Raji (cell line): Measurements from ENCODE around the gene CRIP1.

Experiments used
- POLR2A ChIP-seq: IDR thresholded peaks from 2 replicates; pipeline ENCODE4 v1.6.1; 2011; ENCODE audit warnings: low read depth, low read length, control low read depth; ENCODE audit not compliant: insufficient read depth

Gene CRIP1

DNA sequence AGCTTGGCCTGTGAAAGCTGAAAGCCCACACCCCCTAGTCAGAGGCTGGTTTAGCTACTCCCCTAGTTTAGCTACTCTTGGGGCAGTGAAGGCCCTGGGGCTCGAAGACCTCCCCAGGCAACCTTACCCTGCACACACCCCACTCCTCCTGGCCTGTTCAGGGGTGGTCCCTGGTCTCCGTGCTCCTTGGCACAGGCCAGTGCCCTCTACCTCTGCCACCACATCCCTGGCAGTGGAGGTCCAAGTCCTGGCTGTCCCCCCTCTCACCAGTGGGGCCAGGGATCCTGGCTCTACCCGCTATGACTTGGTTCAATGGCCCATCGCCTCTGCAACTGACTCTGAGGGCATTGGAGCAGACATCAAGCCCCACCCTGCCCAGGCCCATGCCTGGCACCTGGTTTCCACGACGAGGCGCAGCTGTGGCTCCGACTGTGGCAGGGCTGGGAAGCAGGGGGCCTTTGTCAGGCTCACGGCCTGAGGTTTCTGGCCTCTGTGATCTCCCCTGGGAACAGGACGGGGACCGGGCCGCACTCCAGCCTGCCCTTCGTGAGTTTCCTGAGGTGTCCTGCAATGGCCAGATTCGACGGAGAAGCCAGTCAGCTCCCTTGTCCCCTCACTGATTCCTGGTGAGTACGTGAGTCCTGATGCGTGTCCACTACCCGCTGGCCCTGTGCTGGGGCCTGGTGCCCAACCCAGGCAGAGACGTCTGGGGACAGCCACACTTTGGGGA lies 45.4 kb downstream of the CRIP1 start:
- no peak for TF ChIP-seq POLR2A

DNA sequence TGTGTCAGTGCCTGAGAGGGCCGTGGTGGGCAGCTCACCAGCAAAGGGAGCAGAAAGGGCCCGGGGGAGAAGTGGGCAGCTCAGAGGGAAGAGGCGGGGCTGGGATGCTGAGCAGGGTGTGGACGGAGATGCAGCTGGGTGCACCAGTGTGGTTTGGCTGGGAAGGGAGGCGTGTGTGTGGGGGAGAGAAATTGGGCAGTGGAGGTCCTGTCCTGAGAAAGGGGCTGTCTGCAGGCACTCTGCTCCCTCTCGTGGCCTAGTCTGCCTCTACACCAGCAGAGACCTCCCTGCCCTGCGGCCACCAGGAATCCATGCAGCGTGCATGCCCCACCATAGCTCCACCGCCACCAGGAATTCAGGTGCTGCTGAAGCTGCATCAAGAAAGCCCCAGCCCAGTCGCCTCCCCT lies 46.1 kb downstream of the CRIP1 start:
- TF ChIP-seq POLR2A, result no peak

DNA sequence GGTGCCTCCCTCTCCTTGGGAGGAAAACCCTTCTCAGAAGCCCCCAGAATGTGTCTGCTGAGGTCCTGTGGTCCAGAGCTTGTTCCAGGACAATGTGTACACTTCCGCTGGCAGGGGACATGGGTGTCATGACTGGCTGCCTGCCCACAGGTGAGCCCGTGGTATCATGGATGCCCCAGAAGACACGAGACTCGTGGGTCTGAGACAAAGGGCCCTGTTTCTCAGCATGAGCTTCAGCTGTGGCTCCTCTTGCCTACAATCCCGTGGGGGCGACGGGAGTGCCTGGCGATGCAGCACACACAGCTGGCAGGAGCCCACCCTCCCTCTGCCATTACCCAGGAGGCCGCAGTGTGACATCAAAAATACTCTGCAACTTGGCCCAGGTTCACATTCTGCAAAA lies 46.7 kb downstream of the CRIP1 start:
- no peak for TF ChIP-seq POLR2A

DNA sequence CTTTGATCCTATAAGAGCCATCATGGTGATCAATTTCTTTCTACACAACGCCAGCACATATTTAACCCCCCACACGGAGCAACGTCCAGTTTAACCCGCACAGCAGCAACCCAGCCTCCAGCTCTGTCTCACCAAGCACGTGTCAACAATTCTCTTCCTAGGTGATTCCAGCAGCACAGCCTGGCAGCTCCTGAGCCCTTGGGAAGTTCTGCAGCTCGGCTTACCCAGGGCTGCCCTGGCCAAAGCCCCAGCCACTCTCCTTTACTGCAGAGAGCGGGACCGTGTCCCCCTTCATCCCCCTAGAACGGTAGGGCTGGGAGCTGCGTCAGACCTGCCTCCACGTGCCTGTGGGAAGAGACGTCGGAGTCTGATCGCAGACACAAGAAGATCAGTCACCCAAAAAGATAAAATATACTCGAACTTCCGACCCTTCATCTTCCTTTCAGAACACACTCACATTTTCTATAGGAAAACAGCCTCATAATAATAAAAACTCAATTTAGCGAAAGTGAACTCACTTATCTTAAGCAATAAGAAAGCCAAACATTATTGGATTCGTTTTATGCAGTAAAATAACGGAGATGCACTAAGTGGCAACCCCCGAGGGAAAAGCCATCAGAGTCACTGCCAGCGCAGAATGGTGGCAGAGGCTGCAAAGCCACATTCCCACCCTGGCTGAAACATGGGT lies 47.3 kb downstream of the CRIP1 start:
- TF ChIP-seq POLR2A, result no peak

DNA sequence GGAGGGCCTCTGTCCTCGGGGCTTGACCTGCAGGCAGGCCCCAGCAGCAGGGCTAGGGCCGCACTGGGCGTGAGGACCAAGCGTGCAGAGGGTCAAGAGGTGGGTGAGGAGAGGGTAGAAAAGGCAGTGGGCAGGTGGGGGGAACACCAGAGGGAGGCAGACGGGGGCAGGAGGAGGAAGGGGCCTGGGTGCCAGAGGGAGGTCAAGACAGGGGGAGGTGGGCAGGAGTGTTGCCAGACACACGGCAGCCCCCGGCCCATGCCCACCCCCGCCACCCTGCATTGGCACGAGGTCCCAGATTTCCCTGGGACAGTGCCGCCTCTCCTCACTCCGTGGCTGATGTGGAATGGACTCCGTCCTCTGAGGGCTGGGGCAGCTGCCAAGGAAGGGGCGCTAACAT lies 47.9 kb downstream of the CRIP1 start:
- TF ChIP-seq POLR2A, result no peak

DNA sequence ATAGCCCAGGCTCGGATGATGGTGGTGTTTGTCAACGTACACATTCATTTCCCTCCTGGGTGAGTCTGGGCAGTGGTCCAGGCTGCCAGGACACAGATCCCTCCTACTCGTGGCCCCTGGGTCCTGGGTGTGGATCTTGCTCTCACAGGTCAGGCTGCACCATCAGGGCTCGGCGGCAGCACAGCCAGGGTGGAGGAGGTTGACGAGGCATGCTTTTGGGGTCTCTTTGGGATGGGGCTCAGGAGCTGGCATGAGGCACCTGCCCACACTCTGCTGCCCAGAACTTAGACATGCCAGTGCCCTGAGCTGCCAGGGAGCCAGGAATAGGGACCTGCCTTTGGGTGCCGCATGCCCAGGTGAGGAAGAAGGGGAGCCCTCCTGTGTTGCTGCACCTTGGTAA lies 49.4 kb downstream of the CRIP1 start:
- TF ChIP-seq POLR2A, result no peak

DNA sequence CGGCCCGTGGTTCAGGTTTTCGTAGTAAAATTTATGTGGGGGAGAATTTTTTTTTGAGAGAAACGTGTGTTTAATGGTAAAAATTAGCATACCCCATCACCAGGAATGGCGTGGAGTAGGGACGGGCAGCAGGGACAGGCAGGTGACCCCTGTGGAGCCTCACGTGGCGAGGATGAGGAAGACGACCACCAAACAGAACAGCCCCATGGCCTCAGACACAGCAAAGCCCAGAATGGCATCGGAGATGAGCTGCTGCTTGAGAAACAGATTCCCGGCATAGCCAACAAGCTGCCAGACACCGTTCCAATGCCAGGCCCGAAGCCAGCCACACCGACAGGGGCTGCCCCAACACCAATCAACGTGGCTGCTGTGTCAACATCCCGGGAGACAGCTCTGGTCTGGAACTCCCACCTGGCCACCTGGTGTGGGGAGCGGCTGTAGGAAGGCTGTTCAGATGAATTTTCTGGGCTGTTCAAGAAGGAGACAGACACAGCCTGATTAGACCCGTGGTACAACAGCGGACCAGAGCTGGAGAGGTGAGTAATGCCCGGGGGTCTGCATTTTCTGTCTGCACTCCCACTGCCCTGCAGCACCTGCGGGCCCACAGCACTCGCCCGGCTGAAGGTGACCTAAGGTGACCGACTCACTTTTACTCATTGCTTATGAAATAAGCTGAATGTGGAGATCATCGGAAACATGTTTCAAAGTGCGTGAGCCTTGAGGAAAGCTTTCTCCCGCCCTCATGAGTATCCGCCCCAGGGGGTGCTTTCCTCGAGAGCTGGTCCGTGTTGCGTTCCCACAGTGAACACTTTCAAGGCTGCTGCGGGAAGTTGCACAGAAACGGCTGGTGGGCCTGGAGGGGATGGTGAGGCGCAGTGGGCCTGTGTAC lies 50.2 kb downstream of the CRIP1 start:
- TF ChIP-seq POLR2A, result no peak

DNA sequence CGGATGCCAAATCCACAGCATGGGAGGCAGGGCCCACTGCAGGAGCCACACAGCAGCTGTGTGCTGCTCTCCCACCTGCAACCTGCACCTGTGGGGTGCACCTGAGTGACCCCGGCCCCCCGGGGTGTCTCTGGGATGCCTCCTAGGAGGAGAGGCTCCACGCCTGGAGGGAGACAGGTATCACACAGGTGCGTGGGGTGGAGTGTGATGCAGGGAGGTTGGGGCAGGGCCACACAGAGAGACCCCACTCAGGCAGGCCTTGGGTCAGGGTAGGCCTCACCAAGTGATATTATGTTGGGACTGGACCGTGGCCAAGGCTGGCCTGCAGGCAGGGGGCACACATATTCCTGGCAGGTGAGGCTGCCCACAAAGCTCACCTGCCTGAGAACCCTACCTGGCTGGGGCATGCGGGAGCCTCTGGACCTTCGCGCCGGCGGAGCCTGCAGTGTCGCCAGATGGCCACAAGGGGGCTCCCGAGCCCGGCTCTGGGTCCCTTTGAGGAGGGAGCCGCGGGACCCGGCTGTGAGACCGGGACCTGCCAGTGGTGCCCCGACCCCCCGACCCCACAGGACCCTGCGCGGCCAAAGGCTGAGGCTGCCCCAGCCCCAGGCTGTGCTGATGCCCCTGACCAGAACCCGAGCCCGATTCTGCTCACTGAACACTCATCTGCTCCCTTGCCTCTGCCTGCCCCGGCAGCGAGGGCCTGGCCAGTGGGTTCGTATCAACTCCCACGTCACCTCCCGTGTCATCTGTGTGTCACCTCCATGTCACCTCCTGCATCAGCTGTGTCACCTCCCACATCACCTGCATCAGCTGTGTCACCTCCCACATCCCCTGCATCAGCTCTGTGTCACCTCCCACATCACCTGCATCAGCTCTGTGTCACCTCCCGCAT lies 51.1 kb downstream of the CRIP1 start:
- no peak for TF ChIP-seq POLR2A
